ENCODE measurements around the gene RFX4.

- TF ChIP-seq GATA3 (IDR thresholded peaks at IDR 0.05; ENCODE audit: low read depth, low read length), result no peak
- no peak for TF ChIP-seq GATA2 (IDR thresholded peaks at IDR 0.05; ENCODE audit: low read depth, low read length)
Measured at GRCh38 chr12:106759526-106760183, 176.9 kb downstream of the RFX4 start.
